Measurements from ENCODE around the gene DAPK1.

GRCh38 chr9:87585123-87585855 is 87.6 kb downstream of the DAPK1 start:
- TF ChIP-seq CTCF (IDR thresholded peaks at IDR 0.05; ENCODE audit: low read depth, low read length, poor library complexity, severe bottlenecking) (no peak), EZH2phosphoT487 (IDR thresholded peaks at IDR 0.05; ENCODE audit: borderline replicate concordance, low read length) (no peak)
